K562 (cell line): Measurements from ENCODE around the gene INTS1.

Source experiments
- CHD1 ChIP-seq: fragments of 200-600 bp; sonication (generic); IDR thresholded peaks from one replicate; pipeline ENCODE4 v1.6.1; 2012; ENCODE audit warnings: mild to moderate bottlenecking, moderate library complexity, low read length, inconsistent platforms
- EP300 ChIP-seq: IDR thresholded peaks from 2 replicates; pipeline ENCODE4 v1.6.1; 2012; ENCODE audit warnings: low read length, improper control_type of control experiment
- ESRRA ChIP-seq: fragments of 450-650 bp; IDR thresholded peaks from 2 replicates; pipeline ENCODE4 v1.6.1; 2014; ENCODE audit warnings: low read depth, mild to moderate bottlenecking, moderate library complexity, borderline replicate concordance
- HDAC1 ChIP-seq, 2 experiments: fragments of 450-650 bp; IDR thresholded peaks; 2 replicates each; pipeline ENCODE4 v1.6.1; 2016 to 2017; ENCODE audit warnings: inconsistent platforms in 1 of 2, mild to moderate bottlenecking in 1 of 2, moderate library complexity in 1 of 2
- HSF4 ChIP-seq: fragments of 250-450 bp; sonication (Bioruptor Pico); IDR thresholded peaks from 2 replicates; pipeline ENCODE4 v2.1.2; 2022; ENCODE audit warnings: mild to moderate bottlenecking, moderate library complexity, borderline replicate concordance
- KDM1A ChIP-seq, 2 experiments: fragments of 450-650 bp; IDR thresholded peaks; 2 replicates each; pipeline ENCODE4 v1.6.1; 2016; ENCODE audit warnings: mild to moderate bottlenecking in 2 of 2
- MTA1 ChIP-seq: fragments of 450-650 bp; IDR thresholded peaks from 2 replicates; pipeline ENCODE4 v1.6.1; 2017; ENCODE audit warnings: borderline replicate concordance
- PHB2 ChIP-seq: fragments of 450-650 bp; IDR thresholded peaks from 2 replicates; pipeline ENCODE4 v1.6.1; 2017; ENCODE audit warnings: low read depth
- SREBF2 ChIP-seq: sonication (generic); formaldehyde crosslinking; IDR thresholded peaks from 2 replicates; pipeline ENCODE4 v1.4.0; 2020; ENCODE audit warnings: mild to moderate bottlenecking, missing genetic modification reagents
- ZNF232 ChIP-seq: sonication (generic); formaldehyde crosslinking; IDR thresholded peaks from 2 replicates; pipeline ENCODE4 v1.8.0; 2022; ENCODE audit warnings: mild to moderate bottlenecking, missing genetic modification reagents
- ZZZ3 ChIP-seq: fragments of 450-650 bp; IDR thresholded peaks from 2 replicates; pipeline ENCODE4 v1.6.1; 2016; ENCODE audit warnings: antibody characterized with exemption, mild to moderate bottlenecking, moderate library complexity
- TF ChIP-seq, protein P1 (sequence below): fragments of 450-650 bp; IDR thresholded peaks from 2 replicates; pipeline ENCODE4 v1.6.1; 2016; ENCODE audit warnings: low read depth
- TF ChIP-seq, protein P2 (sequence below), 3 experiments: IDR thresholded peaks in 2 of 3; conservative IDR thresholded peaks in 1 of 3; 2 replicates each; pipeline ENCODE4 v1.5.1; 2011 to 2012; ENCODE audit warnings: low read length in 3 of 3, mild to moderate bottlenecking in 3 of 3, control low read depth in 2 of 3, improper control_type of control experiment in 1 of 3, inconsistent platforms in 1 of 3, low read depth in 1 of 3, mixed read lengths in 1 of 3, moderate library complexity in 1 of 3; ENCODE audit not compliant: insufficient read depth in 2 of 3
- TF ChIP-seq, protein P3 (sequence below): IDR thresholded peaks from 3 replicates; pipeline ENCODE4 v1.6.1; 2011; ENCODE audit warnings: borderline replicate concordance, mild to moderate bottlenecking, moderate library complexity; ENCODE audit not compliant: insufficient read length; ENCODE audit errors: extremely low read depth

DNA sequence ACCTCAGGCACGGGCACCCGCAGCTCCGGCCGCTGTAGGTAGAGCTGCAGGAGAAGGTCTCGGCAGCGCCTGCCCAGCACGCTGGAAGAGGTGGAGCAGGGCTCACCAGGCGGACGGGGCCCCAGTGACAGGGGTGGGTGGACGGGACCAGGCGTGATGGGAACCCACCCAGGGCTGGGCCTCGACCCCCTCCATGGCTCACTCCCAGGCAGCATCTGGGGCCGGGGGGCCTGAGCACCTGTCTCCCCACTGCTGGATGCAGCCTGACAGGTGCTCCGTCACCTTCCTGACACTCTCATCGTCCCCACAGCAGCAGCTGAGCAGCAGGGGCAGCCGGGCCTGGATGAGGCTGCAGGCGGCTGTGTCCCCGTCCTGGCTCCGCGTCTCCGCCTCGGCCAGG lies 28.2 kb downstream of the INTS1 start:
- TF ChIP-seq, protein P1, sequence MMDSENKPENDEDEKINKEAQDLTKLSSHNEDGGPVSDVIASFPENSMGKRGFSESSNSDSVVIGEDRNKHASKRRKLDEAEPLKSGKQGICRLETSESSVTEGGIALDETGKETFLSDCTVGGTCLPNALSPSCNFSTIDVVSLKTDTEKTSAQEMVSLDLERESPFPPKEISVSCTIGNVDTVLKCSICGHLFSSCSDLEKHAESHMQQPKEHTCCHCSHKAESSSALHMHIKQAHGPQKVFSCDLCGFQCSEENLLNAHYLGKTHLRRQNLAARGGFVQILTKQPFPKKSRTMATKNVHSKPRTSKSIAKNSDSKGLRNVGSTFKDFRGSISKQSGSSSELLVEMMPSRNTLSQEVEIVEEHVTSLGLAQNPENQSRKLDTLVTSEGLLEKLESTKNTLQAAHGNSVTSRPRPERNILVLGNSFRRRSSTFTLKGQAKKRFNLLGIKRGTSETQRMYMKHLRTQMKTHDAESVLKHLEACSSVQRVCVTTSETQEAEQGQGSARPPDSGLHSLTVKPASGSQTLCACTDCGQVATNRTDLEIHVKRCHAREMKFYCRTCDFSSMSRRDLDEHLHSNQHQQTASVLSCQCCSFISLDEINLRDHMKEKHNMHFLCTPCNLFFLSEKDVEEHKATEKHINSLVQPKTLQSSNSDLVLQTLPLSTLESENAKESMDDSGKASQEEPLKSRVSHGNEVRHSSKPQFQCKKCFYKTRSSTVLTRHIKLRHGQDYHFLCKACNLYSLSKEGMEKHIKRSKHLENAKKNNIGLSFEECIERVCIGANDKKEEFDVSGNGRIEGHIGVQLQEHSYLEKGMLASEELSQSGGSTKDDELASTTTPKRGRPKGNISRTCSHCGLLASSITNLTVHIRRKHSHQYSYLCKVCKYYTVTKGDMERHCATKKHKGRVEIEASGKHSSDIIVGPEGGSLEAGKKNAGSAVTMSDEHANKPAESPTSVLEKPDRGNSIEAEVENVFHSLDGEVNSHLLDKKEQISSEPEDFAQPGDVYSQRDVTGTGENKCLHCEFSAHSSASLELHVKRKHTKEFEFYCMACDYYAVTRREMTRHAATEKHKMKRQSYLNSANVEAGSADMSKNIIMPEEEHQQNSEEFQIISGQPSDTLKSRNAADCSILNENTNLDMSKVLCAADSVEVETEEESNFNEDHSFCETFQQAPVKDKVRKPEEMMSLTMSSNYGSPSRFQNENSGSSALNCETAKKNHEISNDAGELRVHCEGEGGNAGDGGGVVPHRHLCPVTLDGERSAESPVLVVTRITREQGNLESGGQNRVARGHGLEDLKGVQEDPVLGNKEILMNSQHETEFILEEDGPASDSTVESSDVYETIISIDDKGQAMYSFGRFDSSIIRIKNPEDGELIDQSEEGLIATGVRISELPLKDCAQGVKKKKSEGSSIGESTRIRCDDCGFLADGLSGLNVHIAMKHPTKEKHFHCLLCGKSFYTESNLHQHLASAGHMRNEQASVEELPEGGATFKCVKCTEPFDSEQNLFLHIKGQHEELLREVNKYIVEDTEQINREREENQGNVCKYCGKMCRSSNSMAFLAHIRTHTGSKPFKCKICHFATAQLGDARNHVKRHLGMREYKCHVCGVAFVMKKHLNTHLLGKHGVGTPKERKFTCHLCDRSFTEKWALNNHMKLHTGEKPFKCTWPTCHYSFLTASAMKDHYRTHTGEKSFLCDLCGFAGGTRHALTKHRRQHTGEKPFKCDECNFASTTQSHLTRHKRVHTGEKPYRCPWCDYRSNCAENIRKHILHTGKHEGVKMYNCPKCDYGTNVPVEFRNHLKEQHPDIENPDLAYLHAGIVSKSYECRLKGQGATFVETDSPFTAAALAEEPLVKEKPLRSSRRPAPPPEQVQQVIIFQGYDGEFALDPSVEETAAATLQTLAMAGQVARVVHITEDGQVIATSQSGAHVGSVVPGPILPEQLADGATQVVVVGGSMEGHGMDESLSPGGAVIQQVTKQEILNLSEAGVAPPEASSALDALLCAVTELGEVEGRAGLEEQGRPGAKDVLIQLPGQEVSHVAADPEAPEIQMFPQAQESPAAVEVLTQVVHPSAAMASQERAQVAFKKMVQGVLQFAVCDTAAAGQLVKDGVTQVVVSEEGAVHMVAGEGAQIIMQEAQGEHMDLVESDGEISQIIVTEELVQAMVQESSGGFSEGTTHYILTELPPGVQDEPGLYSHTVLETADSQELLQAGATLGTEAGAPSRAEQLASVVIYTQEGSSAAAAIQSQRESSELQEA, result no peak
- no peak for TF ChIP-seq HSF4 (CRISPR knock-in tag)
- TF ChIP-seq KDM1A (IDR thresholded peaks at IDR 0.05), result no peak
- TF ChIP-seq ZNF232 (CRISPR knock-in tag), result no peak
- TF ChIP-seq CHD1, result no peak
- TF ChIP-seq, protein P2, sequence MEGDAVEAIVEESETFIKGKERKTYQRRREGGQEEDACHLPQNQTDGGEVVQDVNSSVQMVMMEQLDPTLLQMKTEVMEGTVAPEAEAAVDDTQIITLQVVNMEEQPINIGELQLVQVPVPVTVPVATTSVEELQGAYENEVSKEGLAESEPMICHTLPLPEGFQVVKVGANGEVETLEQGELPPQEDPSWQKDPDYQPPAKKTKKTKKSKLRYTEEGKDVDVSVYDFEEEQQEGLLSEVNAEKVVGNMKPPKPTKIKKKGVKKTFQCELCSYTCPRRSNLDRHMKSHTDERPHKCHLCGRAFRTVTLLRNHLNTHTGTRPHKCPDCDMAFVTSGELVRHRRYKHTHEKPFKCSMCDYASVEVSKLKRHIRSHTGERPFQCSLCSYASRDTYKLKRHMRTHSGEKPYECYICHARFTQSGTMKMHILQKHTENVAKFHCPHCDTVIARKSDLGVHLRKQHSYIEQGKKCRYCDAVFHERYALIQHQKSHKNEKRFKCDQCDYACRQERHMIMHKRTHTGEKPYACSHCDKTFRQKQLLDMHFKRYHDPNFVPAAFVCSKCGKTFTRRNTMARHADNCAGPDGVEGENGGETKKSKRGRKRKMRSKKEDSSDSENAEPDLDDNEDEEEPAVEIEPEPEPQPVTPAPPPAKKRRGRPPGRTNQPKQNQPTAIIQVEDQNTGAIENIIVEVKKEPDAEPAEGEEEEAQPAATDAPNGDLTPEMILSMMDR (IDR thresholded peaks at IDR 0.05 in 2 of 3, conservative IDR thresholded peaks at IDR 0.05 in 1 of 3; ENCODE audit: insufficient read depth in 2 of 3, low read depth in 1 of 3, low read length in 3 of 3), result no peak
- TF ChIP-seq, protein P3, sequence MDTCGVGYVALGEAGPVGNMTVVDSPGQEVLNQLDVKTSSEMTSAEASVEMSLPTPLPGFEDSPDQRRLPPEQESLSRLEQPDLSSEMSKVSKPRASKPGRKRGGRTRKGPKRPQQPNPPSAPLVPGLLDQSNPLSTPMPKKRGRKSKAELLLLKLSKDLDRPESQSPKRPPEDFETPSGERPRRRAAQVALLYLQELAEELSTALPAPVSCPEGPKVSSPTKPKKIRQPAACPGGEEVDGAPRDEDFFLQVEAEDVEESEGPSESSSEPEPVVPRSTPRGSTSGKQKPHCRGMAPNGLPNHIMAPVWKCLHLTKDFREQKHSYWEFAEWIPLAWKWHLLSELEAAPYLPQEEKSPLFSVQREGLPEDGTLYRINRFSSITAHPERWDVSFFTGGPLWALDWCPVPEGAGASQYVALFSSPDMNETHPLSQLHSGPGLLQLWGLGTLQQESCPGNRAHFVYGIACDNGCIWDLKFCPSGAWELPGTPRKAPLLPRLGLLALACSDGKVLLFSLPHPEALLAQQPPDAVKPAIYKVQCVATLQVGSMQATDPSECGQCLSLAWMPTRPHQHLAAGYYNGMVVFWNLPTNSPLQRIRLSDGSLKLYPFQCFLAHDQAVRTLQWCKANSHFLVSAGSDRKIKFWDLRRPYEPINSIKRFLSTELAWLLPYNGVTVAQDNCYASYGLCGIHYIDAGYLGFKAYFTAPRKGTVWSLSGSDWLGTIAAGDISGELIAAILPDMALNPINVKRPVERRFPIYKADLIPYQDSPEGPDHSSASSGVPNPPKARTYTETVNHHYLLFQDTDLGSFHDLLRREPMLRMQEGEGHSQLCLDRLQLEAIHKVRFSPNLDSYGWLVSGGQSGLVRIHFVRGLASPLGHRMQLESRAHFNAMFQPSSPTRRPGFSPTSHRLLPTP, result no peak
- TF ChIP-seq SREBF2 (CRISPR knock-in tag), result no peak
- no peak for TF ChIP-seq HDAC1 (IDR thresholded peaks at IDR 0.05)
- no peak for TF ChIP-seq MTA1
- no peak for TF ChIP-seq EP300
- TF ChIP-seq ESRRA, result no peak
- TF ChIP-seq ZZZ3, result no peak
- no peak for TF ChIP-seq PHB2
